Peyer's patch (tissue), 4 donors: Measurements from ENCODE around the gene GIPC1.

Experiments
- CTCF ChIP-seq, 6 experiments: fragments of 450-650 bp in 4 of 6; fragments of 200-600 bp in 2 of 6; sonication (generic) in 1 of 6; IDR thresholded peaks; one replicate each; pipeline ENCODE4 v1.5.1; 2017 to 2019; ENCODE audit warnings: antibody characterized with exemption in 6 of 6, mild to moderate bottlenecking in 3 of 6, moderate library complexity in 1 of 6
- POLR2A ChIP-seq, 2 donors: fragments of 450-650 bp; IDR thresholded peaks; one replicate each; pipeline ENCODE4 v1.5.1; 2017; ENCODE audit warnings: antibody characterized with exemption in 2 of 2, mild to moderate bottlenecking in 2 of 2, moderate library complexity in 2 of 2

- TF ChIP-seq POLR2A (IDR thresholded peaks at IDR 0.05) (no peak), CTCF (IDR thresholded peaks at IDR 0.05) (peak; percentile 34 to 70 (median 68))
Observed at GRCh38 chr19:14505488-14506239, 9.7 kb upstream of the GIPC1 start.
